Activated T-helper 2 cell treated with anti-CD3 and anti-CD28 coated beads, Interferon-gamma antibody, Interleukin-2, Interleukin-4, amounts not matched to agents 10 μg/mL and 5 μg/mL and 100 μg/mL, durations not matched to agents 14 hours and 24 hours and 36 hours (primary cell): ENCODE data around the gene ABT1. TPM values are rescaled to one million over a fixed set of nuclear protein-coding genes. Genes with fewer than 3 reads are reported as not detected.

Source experiments
- DNase-seq: peaks from one replicate; pipeline ENCODE4 v3.0.0; 2021; ENCODE audit warnings: low spot score
- H3K27ac Mint-ChIP-seq: one replicate; pipeline ENCODE4 v1.8.0; 2021; ENCODE audit warnings: mixed read lengths
- H3K27me3 Mint-ChIP-seq: one replicate; pipeline ENCODE4 v1.8.0; 2021; ENCODE audit warnings: low read depth, mixed read lengths
- H3K36me3 Mint-ChIP-seq: one replicate; pipeline ENCODE4 v1.8.0; 2021; ENCODE audit warnings: low read depth, mixed read lengths
- H3K4me1 Mint-ChIP-seq: one replicate; pipeline ENCODE4 v1.8.0; 2021; ENCODE audit warnings: low read depth, mixed read lengths
- H3K4me3 Mint-ChIP-seq: one replicate; pipeline ENCODE4 v1.8.0; 2021; ENCODE audit warnings: low read depth, mild to moderate bottlenecking, moderate library complexity, mixed read lengths
- H3K9me3 Mint-ChIP-seq: one replicate; pipeline ENCODE4 v1.8.0; 2021; ENCODE audit warnings: mixed read lengths
- intact Hi-C: fragments of 100-400 bp; cut with micrococcal nuclease; formaldehyde crosslinking; loops from one replicate; pipeline ENCODE4 v1.15.1; 2023
- total RNA-seq: library from RNA; stranded (reverse); gene quantifications from 2 replicates; pipeline ENCODE4 v1.2.3, GENCODE V29; 2022

The ABT1 gene
- total RNA-seq, 1 donor from 2014 or later, result 28.2 TPM

DNA sequence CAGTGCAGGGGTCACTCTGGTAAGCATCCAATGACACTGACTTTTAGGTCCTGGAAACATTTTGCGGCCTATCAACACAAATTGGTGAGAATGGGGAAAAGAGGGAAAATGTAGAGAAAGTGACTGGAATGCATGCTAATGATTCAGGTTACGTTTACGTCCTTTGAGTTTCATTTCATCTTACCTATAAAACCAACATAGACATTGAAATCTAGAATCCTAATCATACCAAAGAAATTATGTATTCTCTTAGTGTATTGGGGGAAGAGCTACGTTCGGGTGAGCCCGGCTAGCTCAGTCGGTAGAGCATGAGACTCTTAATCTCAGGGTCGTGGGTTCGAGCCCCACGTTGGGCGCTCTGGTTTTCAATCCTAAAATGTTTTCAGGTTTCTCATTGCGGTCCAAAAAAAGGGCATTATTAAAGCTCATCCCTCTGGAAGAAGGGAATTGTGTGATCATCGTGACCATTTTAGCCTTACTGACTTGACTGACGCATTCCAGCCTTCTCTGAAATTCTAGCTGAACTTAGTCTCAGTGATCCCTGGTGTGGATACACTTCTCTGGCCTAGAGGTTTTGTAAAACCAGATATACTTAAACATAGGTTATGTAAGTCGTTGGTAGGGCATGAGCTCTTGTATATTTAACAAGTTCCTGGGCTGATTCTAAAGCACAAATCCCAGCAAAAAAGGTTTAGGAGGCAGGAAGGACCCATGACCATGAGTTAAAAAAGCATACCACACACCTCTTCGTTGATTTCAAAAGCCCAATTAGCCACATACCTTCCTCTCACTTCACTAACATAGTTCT, 40.3 kb upstream of the ABT1 start:
- intact Hi-C loops, result loop anchor here (5.0 kb wide), 1 partner anchor 41 kb away; the partner anchor contains the start of gene ABT1
- no peak for DNase-seq
- Mint-ChIP-seq H3K36me3 (no peaks in the 10 kb centered on the region), H3K27ac (no peak overlapping the region), H3K27me3 (no peaks in the 10 kb centered on the region), H3K4me1 (peaks cover 12% of the 10 kb centered on the region), H3K4me3 (no peak overlapping the region), H3K9me3 (no peaks in the 10 kb centered on the region)

DNA sequence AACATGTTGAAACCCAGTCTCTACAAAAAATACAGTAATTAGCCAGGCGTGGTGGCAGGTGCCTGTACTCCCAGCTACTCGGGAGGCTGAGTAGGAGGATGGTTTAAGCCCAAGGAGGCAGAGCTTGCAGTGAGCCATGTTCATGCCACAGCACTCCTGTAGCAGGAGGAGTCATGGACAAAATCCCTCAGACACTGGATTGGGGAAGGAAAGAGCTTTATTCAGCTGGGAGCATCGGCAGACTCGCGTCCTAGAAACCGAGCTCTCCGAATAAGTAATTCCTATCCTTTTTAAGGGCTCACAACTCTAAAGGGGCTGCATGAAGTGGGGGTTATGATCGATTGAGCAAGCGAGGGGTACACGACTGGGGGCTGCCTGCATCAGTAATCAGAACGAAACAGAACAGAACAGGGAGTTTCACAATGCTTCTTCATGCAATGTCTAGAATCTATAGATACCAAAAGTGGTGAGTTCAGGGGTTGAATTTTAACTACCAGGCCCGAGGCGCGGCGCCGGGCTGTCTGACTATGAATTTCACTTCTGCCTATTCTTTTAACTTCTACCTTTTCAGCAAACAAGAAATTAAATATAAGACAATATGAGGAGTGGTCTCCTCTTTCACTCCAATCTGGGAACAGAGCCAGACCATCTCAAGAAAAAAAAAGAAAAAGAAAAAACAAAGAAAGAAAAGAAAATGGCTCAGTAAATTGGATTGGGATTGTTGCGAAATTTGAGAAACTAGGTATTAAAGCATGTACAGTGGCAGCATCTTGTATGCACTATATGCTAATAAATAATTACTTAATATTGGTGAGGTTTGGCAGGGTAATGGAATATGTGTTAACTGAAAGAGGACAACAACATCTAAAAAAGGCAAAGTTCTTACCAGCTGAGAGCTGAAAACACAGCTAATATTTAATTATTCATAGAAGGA, 35.0 kb upstream of the ABT1 start:
- no peak for DNase-seq
- no peaks in the 10 kb centered on the region for H3K36me3 Mint-ChIP-seq
- no peaks in the 10 kb centered on the region for H3K9me3 Mint-ChIP-seq
- H3K4me1 Mint-ChIP-seq, result peaks cover 10% of the 10 kb centered on the region
- no peak overlapping the region for H3K27ac Mint-ChIP-seq
- no peak overlapping the region for H3K4me3 Mint-ChIP-seq
- peaks cover 3% of the 10 kb centered on the region for H3K27me3 Mint-ChIP-seq
- intact Hi-C loops, result no loop called here

DNA sequence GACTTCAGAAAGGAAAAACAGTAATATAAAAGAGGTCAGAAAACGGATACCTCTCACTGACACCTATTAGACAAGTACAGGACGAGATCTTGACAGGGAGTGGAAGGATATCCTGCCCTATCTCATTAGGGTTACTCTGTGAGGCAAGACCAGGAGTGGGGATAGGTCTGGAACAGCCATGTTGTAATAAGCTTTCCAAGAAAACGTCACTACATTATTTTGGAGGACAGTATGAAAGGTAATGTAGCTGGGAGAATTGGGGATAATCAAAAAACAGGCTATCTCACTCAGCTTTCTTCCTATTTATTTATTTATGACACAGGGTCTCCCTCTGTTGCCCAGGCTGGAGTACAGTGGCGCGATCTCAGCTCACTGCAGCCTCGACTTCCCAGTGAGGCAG, 33.3 kb upstream of the ABT1 start:
- Mint-ChIP-seq H3K27ac (no peak overlapping the region), H3K27me3 (peaks cover 3% of the 10 kb centered on the region), H3K36me3 (no peaks in the 10 kb centered on the region), H3K9me3 (no peaks in the 10 kb centered on the region), H3K4me1 (peaks cover 6% of the 10 kb centered on the region), H3K4me3 (no peak overlapping the region)
- intact Hi-C loops, result no loop called here
- DNase-seq, result no peak

DNA sequence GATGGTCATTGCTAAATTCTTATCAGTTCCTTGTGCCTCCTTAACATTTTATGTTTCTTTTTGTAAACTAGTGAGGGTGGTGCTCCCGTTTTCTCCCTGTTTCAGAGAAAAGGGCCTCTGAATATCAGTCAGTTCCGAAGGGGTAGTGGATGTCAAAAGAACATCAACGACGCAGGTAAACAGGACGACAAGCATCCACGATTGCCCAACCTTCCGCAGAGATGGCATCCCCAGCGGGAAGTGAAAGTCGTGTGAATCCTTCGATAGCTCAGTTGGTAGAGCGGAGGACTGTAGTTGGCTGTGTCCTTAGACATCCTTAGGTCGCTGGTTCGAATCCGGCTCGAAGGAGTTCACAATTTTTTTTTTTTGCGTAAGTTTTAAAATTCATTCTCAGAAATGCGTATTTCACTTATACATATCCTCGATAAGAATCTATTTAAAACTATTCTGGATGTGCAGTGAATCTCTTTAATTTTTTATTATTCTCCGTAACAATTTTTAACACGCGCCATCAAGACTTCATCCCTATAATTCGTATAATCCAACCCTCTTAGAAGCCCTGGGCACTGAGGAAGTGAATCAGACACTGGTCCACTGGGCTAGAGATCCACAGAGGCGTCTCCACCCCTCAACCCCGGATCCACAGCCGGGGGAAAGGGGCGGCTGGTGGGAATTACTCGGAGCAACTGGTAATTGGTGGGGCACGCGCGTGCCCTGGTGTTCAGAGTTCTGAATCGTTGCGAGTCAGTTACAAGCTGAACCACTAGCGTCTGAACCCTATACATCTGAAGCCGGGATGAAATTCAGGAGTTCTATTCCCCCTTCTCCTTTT, 27.9 kb upstream of the ABT1 start:
- intact Hi-C loops, result loop anchor here (1.0 to 5.0 kb wide), 5 partner anchors 15 to 241 kb away; no protein-coding TSS in a partner anchor
- Mint-ChIP-seq H3K4me3 (peak overlapping the region; percentile 93), H3K27ac (peak overlapping the region; percentile 78), H3K9me3 (no peaks in the 10 kb centered on the region), H3K27me3 (no peaks in the 10 kb centered on the region), H3K4me1 (peaks cover 32% of the 10 kb centered on the region), H3K36me3 (no peaks in the 10 kb centered on the region)
- DNase-seq, result peak; percentile 95

DNA sequence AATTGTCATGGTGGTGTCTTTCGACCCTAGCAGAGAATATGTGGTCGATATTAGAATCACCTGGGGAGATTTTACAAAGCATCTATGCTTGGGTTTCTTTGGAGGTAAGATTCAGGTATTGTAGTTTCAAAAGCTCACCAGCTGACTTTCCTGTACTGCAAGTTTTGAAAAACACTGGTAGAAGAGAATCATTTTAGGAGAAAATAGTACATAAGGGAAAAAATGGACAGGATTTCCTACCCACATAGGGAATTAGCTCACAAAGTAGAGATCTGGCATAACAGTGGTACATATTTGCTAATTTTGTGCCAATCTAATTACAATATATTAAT, 27.4 kb upstream of the ABT1 start:
- peak overlapping the region; percentile 93 for H3K4me3 Mint-ChIP-seq
- intact Hi-C loops, result loop anchor here (1.0 to 5.0 kb wide), 3 partner anchors 47 to 241 kb away; no protein-coding TSS in a partner anchor
- no peaks in the 10 kb centered on the region for H3K27me3 Mint-ChIP-seq

DNA sequence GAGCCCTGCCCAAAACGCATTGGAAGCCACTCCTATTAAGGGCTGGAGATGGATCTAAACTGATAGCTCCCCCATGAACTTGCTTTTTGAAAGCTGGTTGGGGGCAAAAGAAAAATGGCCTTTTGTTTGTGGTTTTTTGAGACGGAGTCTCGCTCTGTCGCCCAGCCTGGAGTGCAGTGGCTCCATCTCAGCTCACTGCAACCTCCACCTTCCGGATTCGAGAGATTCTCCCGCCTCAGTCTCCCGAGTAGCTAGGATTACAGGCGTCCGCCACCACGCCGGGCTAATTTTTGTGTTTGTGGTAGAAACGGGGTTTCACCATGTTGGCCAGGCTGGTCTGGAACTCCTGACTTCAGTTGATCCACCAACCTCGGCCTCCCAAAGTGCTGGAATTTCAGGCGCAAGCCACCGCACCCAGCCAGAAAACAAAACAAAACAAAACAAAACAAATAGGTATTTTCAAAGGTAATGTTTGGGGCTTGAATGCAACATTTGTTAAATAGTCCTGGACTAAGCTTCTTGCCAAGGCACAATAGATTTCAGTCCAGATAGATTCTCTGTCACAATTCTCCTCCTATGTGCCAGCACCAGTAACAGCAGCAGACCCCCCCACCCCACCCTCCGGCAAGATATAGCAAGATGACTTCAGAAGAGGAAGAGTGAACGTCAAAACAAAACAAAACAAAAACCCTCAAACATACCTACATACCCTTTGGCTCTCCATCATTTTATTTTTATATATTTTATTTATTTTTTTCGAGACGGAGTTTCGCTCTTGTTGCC, 26.5 kb upstream of the ABT1 start:
- Mint-ChIP-seq H3K36me3 (no peaks in the 10 kb centered on the region), H3K9me3 (no peaks in the 10 kb centered on the region), H3K4me1 (peaks cover 29% of the 10 kb centered on the region), H3K27ac (no peak overlapping the region), H3K4me3 (no peak overlapping the region), H3K27me3 (no peaks in the 10 kb centered on the region)
- intact Hi-C loops, result no loop called here
- no peak for DNase-seq

More for the DNA sequence above, 27.4 kb upstream of the ABT1 start:
- peaks cover 29% of the 10 kb centered on the region for H3K4me1 Mint-ChIP-seq
- no peak overlapping the region for H3K27ac Mint-ChIP-seq
- DNase-seq, result no peak
- no peaks in the 10 kb centered on the region for H3K36me3 Mint-ChIP-seq
- no peaks in the 10 kb centered on the region for H3K9me3 Mint-ChIP-seq

DNA sequence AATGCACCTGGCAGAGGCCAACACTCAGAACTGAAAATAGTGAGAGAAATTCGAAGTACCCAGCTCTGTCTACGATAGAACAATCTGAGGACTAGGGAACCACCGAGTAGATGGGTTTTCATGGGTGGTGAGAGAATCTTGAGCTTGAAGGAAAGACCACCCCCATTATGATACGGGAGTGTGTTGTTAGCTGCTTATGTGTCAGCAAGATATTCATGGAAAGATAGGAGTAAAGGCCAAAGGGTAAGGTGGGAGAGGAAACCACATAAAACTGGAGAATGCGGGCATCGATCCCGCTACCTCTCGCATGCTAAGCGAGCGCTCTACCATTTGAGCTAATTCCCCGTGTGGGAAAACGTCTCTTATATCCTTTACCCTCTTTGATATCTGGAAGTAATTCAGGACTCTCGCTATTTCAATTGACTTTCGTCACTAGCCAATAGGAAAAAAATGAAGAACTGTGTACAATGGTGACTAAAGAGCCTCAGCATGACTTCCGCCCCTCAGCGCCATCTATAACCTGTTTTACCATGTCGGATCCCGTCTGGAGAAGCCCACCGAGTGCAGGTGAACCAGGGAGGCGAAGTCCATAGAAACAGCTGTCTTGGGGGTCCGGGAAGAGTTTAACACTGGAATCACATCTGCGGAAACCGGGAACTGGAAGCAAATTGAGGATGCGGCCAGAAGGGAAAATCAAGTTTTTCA, 25.0 kb upstream of the ABT1 start:
- no peaks in the 10 kb centered on the region for H3K27me3 Mint-ChIP-seq
- peak; percentile 37 for DNase-seq
- H3K27ac Mint-ChIP-seq, result peak overlapping the region; percentile 91
- intact Hi-C loops, result loop anchor here (1.0 kb wide), 3 partner anchors 24 to 396 kb away; no protein-coding TSS in a partner anchor
- peak overlapping the region; percentile 90 for H3K4me3 Mint-ChIP-seq
- peaks cover 37% of the 10 kb centered on the region for H3K4me1 Mint-ChIP-seq
- no peaks in the 10 kb centered on the region for H3K36me3 Mint-ChIP-seq
- H3K9me3 Mint-ChIP-seq, result no peaks in the 10 kb centered on the region

DNA sequence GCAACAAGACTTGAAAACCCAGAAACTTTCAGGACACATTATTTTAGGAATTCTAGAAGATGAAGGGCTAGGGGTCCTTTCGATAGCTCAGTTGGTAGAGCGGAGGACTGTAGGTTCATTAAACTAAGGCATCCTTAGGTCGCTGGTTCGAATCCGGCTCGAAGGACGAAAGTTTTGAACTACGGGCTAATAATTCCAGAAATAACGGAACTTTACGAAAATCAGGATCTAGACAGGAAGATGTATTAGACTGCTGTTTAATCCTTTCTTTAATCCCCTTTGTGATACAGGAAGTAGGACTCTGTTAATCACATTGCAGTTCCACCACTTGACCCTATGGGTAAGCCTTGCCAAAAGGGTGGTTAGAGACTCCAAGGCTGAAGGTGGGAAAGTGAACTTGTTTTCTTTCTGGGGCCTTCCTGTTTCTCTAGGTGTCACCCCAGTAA, 21.2 kb upstream of the ABT1 start:
- intact Hi-C loops, result no loop called here
- Mint-ChIP-seq H3K27me3 (no peaks in the 10 kb centered on the region), H3K36me3 (peaks cover 6% of the 10 kb centered on the region), H3K9me3 (peaks cover 11% of the 10 kb centered on the region), H3K4me3 (no peak overlapping the region), H3K27ac (no peak overlapping the region), H3K4me1 (peaks cover 34% of the 10 kb centered on the region)
- no peak for DNase-seq

DNA sequence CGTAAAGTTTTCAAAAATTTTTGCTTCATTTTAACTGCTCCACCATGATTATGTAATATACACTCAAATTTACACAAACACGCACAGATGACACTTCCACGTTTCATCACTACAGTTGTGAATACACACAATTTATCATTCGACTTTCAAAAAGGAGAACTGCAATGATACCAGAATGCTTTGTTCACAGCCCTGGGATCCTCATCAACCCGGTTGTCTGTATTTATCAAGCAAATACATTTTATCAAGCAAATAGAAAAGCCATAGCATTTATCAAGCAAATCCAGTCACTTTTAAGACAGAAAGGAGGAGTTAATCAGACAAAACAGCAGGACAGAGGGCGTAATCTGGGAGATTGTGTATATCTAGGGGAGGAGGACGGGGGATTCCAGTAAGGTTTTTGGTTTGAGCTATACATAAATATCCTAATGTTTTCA, 20.3 kb upstream of the ABT1 start:
- peaks cover 11% of the 10 kb centered on the region for H3K9me3 Mint-ChIP-seq
- H3K4me3 Mint-ChIP-seq, result peak overlapping the region; percentile 45
- H3K4me1 Mint-ChIP-seq, result peaks cover 39% of the 10 kb centered on the region
- H3K36me3 Mint-ChIP-seq, result peaks cover 6% of the 10 kb centered on the region
- peak overlapping the region; percentile 64 for H3K27ac Mint-ChIP-seq
- intact Hi-C loops, result no loop called here
- no peak for DNase-seq
- H3K27me3 Mint-ChIP-seq, result peaks cover under 1% of the 10 kb centered on the region

DNA sequence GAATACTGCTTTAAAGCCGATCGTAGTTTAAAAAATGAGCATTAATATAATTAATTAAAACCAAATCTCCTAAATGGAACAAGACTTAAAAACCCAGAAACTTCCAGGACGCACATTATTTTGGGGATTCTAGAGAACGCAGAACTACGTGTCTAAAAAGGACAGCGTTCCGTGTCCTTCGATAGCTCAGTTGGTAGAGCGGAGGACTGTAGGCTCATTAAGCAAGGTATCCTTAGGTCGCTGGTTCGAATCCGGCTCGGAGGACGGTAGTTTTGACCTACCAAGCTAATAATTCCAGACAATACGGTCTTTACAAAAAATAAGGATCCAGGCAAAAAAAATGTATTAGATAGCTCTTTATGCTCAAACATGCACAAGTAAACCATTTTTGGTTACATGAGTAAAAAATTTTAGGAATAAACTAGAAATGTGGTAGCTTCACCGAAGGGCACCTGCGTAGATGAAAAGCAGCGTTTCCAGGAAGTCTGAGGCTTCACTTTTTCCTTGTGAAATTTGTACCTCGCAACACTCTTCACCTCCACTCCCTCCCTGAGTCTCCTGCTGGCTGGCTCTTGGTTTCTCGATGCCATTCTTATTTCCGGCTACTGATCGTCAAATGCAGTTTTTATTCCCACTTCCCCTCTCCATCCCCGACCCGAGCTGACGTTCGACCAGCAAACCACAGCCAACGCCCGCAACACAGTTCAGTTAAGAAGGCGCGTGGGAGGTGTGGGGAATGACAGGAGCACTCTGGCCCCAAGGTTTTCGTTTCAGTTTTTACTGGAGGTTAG, 19.6 kb upstream of the ABT1 start:
- Mint-ChIP-seq H3K4me3 (peak overlapping the region; percentile 78), H3K4me1 (peaks cover 34% of the 10 kb centered on the region), H3K9me3 (peaks cover 11% of the 10 kb centered on the region), H3K27me3 (peaks cover 6% of the 10 kb centered on the region), H3K27ac (peak overlapping the region; percentile 87), H3K36me3 (peaks cover 6% of the 10 kb centered on the region)
- intact Hi-C loops, result loop anchor here (1.0 kb wide), 1 partner anchor 19 kb away; the partner anchor contains the start of gene ABT1
- DNase-seq, result no peak
